HG03039 (cell line): ENCODE data around the gene KRT86.
"Not testable (repeated sequence)": the region's sequence is repeated elsewhere in the genome, so short reads cannot be mapped to it uniquely, and the experiment has no call there.

ENCODE experiments used
- ATAC-seq: cut with Tn5 transposase; IDR thresholded peaks from one replicate; pipeline ENCODE4 v1.9.1; 2021; ENCODE audit warnings: mild to moderate bottlenecking, moderate library complexity; ENCODE audit not compliant: unreplicated experiment

The KRT86 gene

GRCh38 chr12:52312086-52312485 is 37.6 kb downstream of the KRT86 start:
- ATAC-seq: no peak

- no peak for ATAC-seq
These were observed 39.0 kb downstream of the KRT86 start for GRCh38 chr12:52313461-52313860.

DNA sequence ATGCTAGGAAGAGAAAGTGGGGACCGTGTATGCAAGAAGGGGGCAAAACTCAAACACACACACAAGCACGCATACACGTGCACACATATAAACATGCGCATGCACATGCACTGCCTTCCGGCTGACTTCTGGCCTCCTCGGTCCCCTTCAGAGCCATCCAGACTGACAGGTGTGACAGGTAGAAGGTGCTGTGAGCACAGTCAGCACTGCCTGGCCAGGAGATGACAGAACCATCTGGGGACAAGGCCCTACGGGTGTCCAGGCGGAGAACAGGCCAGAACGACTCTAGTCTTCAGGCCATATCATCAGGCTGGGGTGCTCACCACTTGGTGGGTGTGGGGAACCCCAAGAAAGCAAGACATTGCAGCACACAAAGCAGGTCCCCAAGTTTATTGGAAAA is 39.5 kb downstream of the KRT86 start:
- ATAC-seq: no peak

DNA sequence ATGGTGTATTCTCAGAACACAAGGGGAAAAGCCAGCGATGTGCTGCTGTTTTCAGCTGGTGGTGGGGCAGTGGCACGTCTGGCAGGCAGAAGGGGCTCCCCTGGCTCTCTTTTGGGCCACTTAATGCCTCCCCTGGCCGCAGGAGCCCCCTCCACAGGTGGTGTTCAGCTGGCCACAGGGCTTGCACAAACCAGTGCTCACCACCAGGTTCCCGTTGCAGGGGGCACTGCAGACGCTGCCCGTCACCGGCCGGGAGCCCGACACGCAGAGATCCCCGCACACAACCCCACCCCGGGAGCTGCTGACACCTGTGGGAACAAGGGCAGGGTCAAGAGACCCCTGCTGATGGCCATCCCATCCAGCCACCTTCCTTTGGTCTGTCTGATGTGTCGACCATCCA is 40.1 kb downstream of the KRT86 start:
- no peak for ATAC-seq

DNA sequence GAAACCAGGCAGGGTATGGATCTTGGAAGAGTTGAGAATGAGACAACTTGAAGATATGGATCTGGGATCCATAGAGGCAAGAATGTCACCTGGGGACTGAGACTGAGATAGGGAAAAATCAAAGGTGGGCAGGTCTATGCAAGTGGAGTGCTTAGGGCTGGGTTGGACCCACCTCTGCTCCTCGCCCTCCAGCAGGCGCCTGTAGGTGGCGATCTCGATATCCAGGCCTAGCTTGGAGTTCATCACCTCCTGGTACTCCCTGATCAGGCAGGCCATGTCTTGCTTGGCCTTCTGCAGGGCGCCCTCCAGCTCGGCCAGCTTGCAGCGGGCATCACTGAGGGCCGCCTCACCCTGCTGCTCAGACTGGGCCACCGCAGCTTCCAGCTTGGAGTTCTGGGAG is 41.3 kb downstream of the KRT86 start:
- not testable (repeated sequence) for ATAC-seq

DNA sequence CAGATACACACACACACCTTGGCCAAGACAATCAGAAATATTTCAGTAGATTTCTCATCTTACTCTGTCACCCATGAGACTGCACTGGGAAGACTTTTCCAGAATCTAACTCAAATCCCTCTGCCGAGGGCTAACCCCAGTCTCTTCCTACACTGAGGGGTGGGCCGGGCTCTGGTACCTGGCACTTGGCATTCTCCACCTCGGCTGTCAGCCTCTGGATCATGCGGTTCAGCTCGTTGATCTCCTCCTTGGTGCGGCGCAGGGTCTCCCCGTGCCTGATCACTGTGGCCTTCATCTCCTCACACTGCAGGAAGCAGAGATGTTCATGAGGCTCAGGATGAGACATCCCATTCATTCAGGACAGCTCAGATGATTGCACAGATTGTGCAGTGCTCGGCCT is 41.8 kb downstream of the KRT86 start:
- no peak for ATAC-seq

GRCh38 chr12:52316701-52317100 is 42.3 kb downstream of the KRT86 start:
- ATAC-seq: no peak

DNA sequence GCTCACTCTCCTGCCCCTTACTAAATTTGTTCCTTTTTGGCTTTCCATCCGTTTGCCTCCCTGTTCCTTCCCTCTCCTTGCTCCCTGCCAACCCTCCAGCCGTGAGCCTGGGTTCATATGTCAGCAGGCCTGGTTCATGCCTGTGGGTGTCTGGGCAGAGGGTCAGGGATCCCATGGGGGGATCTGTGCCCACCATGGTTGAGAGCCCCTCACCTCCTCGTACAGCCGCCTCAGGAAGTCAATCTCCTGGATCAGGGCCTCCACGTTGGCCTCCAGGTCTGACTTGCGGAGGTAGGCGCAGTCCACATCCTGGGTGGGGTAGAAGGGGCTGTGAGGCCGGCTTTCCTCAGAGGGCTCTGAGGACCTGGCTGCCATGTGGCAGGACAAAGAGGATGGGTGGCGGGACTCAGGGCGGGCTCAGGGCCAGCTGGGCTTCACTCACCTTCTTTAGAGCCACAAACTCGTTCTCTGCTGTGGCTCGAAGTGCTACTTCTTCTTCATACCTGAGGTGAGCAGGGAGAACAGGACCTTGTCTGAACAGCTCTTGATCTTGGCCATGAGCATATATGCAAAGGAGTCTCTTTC is 43.1 kb downstream of the KRT86 start:
- ATAC-seq: no peak

GRCh38 chr12:52318241-52318990 is 44.0 kb downstream of the KRT86 start:
- no peak for ATAC-seq

- no peak for ATAC-seq
These were observed 44.7 kb downstream of the KRT86 start for GRCh38 chr12:52319097-52319496.

DNA sequence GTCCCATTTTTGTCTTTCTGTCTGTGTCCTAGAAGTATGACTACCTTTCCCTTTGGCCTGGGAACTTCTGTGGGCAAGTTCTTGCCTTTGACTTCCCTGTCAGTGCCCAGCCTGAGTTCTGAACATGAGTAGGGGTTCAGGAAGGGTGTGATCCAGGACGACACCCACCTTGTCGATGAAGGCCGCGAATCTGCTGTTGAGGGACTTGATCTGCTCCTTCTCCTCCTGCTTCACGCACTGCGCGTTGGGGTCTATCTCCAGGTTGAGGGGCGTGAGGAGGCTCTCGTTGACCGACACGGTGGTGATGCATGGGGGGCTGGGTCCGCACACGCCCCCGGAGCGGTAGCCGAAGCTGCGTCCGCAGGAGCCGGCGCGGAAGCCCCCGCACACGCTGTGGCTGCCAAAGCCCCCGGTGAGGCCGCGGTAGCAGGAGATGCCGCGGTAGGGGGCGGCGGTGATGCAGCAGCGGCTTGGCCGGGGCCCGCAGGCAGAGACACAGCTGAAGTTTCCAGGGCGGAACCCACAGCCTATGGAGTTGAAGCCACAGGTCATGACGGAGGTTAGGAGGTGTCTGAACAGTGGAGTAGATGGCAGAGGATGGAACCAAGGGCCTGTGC is 46.4 kb downstream of the KRT86 start, which contains the start of gene KRT83:
KRT83 (minus strand) TSS at position 615 of the 617 bp plus-strand sequence; CDS start at position 552, 63 bp downstream.
- ATAC-seq: no peak

DNA sequence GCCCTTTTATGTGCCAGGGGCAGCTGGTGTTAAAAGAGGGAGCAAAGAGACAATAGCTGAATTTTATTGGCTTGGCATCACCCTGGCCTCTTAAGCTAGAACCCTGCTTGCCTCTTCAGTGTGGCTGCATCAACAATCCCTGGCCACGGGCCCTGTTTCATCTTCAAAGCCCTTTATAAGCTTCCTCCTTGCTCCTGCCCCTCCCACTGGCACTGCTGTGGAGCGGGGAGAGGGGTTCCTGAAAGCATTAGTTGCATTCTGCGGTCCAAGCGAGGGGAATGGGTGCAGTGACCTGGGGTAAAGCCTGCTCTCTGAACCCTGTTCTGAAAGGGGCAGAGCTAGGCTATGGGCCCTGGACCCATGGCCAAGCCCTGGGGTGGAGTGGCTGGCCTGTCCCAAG is 47.0 kb downstream of the KRT86 start:
- no peak for ATAC-seq

GRCh38 chr12:52322069-52322468 is 47.6 kb downstream of the KRT86 start:
- ATAC-seq: no peak

DNA sequence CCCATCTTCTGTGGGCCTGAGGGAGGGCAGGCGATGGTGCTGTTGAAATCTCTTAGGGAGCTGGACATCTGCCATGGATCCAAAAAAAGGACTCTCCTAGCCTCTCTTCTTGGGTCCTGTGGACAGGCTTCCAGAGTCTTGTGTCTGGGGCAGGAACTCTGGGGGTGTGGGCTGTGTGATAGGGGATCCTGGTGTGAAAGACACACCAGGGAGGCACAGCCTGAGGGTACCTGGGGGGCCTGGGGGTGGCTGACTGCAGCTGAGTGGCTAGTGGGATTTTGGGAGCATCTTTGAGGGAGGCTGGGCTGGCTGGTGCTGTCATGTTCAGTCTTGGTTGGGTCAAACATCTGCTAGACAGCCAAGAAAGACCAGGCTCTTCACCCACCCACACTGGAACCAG is 48.6 kb downstream of the KRT86 start:
- no peak for ATAC-seq

- ATAC-seq: no peak
These were observed 49.1 kb downstream of the KRT86 start for GRCh38 chr12:52323416-52324152.

DNA sequence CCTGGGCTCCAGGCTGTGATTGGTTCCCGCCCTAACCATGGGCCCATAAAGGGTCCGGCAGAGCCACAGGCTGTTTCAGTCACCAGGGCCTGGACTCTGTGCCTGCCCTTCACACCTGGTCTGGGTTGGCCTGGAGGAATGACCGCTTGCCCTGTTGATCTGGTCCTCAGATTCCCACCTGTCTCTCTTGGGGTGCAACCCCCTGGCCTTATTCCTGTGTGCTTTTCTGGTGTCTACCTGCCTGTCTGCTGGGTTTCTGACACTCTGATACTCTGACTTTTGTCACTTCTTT is 49.7 kb downstream of the KRT86 start:
- ATAC-seq: no peak

- ATAC-seq: peak; percentile 82
These were observed 52.8 kb downstream of the KRT86 start for GRCh38 chr12:52327052-52327829.

DNA sequence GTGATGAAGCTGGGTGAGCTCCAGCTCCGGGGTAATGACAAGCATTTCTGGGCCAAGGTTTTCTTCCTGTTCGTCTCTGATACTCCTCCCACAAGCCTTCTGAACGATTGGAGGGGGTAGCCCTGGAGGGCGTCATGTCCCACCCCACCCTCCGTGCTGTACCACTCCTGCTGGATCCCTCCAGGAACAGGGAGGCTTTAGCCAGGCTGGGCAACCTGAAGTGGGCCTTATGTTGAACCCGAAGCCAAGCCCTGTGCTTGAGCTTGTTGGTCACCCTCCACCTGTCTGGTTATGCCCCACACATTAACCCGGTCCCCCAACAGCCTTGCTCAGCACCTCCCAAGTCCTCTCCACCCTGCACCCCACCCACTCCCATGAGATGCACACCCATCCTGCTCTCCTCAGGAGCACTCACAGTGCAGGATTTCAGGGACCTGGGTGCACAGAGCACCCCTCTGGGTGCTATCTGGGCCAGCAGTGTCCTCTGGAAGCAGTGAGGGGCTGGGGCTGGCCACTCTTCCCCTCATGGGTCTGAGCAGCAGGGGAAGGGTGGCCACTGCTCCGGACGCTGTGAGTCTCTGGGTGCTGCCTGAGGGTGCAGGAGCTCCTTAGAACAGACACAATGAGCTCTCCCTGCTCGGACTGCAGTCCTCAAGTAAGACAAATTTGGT is 53.5 kb downstream of the KRT86 start:
- no peak for ATAC-seq

- ATAC-seq: no peak
These were observed 56.6 kb downstream of the KRT86 start for GRCh38 chr12:52331039-52331438.

DNA sequence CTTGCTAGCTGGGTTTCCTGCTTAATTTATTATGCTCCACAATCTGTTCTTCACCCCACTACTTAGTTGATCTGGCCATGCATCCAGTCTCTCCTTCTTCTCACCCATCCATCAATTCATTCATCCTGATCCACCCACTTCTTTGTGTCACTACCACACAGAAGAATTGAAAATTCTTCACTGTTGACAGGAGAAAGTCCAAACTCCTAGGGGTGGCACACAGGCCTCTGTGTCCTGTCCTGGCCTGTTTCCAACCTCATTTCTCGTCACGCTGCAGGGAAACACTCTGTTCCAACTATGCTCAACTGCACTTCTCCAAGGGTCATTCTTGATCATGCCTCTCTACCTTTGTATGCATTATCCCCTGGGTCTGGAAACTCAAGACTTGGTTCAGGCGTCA is 57.4 kb downstream of the KRT86 start:
- no peak for ATAC-seq
